ENCODE results near the gene TUBB2B.
"Not testable (repeated sequence)": the region's sequence is repeated elsewhere in the genome, so short reads cannot be mapped to it uniquely, and the experiment has no call there.

DNA sequence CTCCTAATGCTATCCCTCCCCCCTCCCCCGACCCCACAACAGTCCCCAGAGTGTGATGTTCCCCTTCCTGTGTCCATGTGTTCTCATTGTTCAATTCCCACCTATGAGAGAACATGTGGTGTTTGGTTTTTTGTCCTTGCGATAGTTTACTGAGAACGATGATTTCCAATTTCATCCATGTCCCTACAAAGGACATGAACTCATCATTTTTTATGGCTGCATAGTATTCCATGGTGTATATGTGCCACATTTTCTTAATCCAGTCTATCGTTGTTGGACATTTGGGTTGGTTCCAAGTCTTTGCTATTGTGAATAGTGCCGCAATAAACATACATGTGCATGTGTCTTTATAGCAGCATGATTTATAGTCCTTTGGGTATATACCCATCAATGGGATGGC, 29.7 kb downstream of the TUBB2B start:
- TF ChIP-seq, protein P1, sequence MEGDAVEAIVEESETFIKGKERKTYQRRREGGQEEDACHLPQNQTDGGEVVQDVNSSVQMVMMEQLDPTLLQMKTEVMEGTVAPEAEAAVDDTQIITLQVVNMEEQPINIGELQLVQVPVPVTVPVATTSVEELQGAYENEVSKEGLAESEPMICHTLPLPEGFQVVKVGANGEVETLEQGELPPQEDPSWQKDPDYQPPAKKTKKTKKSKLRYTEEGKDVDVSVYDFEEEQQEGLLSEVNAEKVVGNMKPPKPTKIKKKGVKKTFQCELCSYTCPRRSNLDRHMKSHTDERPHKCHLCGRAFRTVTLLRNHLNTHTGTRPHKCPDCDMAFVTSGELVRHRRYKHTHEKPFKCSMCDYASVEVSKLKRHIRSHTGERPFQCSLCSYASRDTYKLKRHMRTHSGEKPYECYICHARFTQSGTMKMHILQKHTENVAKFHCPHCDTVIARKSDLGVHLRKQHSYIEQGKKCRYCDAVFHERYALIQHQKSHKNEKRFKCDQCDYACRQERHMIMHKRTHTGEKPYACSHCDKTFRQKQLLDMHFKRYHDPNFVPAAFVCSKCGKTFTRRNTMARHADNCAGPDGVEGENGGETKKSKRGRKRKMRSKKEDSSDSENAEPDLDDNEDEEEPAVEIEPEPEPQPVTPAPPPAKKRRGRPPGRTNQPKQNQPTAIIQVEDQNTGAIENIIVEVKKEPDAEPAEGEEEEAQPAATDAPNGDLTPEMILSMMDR (IDR thresholded peaks at IDR 0.05; ENCODE audit: extremely low read depth in 1 of 2, insufficient read depth in 1 of 2, low read depth in 1 of 2, low read length in 2 of 2): not testable (repeated sequence)
- TF ChIP-seq MYC (IDR thresholded peaks at IDR 0.05; ENCODE audit: low read depth, low read length); EZH2 (IDR thresholded peaks at IDR 0.05; ENCODE audit: borderline replicate concordance, low read depth, low read length, severe bottlenecking); POLR2A (IDR thresholded peaks at IDR 0.05; ENCODE audit: low read depth, low read length); POLR2AphosphoS5 (IDR thresholded peaks at IDR 0.05; ENCODE audit: insufficient read depth, low read depth, low read length); GATA2 (IDR thresholded peaks at IDR 0.05; ENCODE audit: insufficient read depth, insufficient read length, low read depth, low read length); JUN (IDR thresholded peaks at IDR 0.05; ENCODE audit: borderline replicate concordance, insufficient read depth, insufficient read length, low read depth): not testable (repeated sequence)
- TF ChIP-seq, protein P2, sequence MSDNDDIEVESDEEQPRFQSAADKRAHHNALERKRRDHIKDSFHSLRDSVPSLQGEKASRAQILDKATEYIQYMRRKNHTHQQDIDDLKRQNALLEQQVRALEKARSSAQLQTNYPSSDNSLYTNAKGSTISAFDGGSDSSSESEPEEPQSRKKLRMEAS (IDR thresholded peaks at IDR 0.05; ENCODE audit: insufficient read depth, insufficient read length): not testable (repeated sequence)
